C1 segment of cervical spinal cord (tissue), 14 donors: ENCODE results near the gene KLF16.

Experiments
- DNase-seq, 14 donors: peaks; one replicate each; lab custom pipeline; 2025; lab: John Stamatoyannopoulos, UW

The KLF16 gene

GRCh38 chr19:1824252-1824622, 39.1 kb downstream of the KLF16 start:
- DNase-seq, result no peak

- DNase-seq, result no peak
Observed at GRCh38 chr19:1823539-1824251, 39.7 kb downstream of the KLF16 start.

GRCh38 chr19:1823020-1823419, 40.4 kb downstream of the KLF16 start:
- DNase-seq, result no peak

GRCh38 chr19:1822210-1822609, 41.2 kb downstream of the KLF16 start:
- DNase-seq, result peak in 1 of 14 donors; percentile 61

- no peak for DNase-seq
Observed at GRCh38 chr19:1819341-1820255, 43.8 kb downstream of the KLF16 start.

GRCh38 chr19:1818549-1819195, 44.7 kb downstream of the KLF16 start:
- DNase-seq, result no peak

- DNase-seq, result no peak
Observed at GRCh38 chr19:1817553-1818179, 45.7 kb downstream of the KLF16 start.

GRCh38 chr19:1816530-1817298, 46.7 kb downstream of the KLF16 start:
- DNase-seq, result no peak

- DNase-seq, result no peak
Observed at GRCh38 chr19:1815605-1816529, 47.5 kb downstream of the KLF16 start.

- no peak for DNase-seq
Observed at GRCh38 chr19:1814833-1815604, 48.4 kb downstream of the KLF16 start.

- no peak for DNase-seq
Observed at GRCh38 chr19:1814391-1814790, 49.0 kb downstream of the KLF16 start.

GRCh38 chr19:1813192-1814182, 49.9 kb downstream of the KLF16 start:
- DNase-seq, result no peak

- peak in 13 of 14 donors; percentile 4 to 79 (median 57) for DNase-seq
Observed at GRCh38 chr19:1812426-1813191, 50.8 kb downstream of the KLF16 start.

- peak in 1 of 14 donors; percentile 53 for DNase-seq
Observed at GRCh38 chr19:1811942-1812425, 51.4 kb downstream of the KLF16 start, which contains the start of gene ATP8B3. Gene ATP8B3, minus strand, starts transcription at chr19:1812276. Its CDS starts 540 bp downstream, at chr19:1811736.

- DNase-seq, result peak in 1 of 14 donors; percentile 1
Observed at GRCh38 chr19:1811472-1811894, 51.9 kb downstream of the KLF16 start.

- DNase-seq, result no peak
Observed at GRCh38 chr19:1810439-1811160, 52.8 kb downstream of the KLF16 start.
